Amniotic epithelial cell (primary cell): ENCODE data around the gene MYRF.

Source experiments
- DNase-seq: peaks from one replicate; pipeline ENCODE4 v3.0.0-alpha.2; 2010; ENCODE audit warnings: low read depth

The MYRF gene

DNA sequence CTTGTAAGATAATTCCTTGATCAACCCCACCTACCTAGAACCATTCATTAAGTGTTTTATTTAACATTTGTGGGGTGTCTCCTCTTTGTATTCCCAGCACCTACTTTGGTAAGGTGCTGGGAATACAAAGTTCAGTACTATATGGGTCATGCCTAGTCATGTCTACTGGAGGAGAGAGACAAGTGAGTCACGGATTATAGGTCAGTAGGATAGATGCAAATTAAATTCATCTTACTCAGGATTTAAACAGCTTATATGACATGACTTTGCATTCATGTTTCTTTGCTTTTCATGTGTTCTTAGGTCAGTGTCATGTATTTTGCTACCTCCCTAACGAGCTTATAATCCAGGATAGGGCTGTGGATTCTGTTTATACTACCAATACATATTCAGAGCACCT, 67.7 kb downstream of the MYRF start:
- peak; percentile 67 for DNase-seq

DNA sequence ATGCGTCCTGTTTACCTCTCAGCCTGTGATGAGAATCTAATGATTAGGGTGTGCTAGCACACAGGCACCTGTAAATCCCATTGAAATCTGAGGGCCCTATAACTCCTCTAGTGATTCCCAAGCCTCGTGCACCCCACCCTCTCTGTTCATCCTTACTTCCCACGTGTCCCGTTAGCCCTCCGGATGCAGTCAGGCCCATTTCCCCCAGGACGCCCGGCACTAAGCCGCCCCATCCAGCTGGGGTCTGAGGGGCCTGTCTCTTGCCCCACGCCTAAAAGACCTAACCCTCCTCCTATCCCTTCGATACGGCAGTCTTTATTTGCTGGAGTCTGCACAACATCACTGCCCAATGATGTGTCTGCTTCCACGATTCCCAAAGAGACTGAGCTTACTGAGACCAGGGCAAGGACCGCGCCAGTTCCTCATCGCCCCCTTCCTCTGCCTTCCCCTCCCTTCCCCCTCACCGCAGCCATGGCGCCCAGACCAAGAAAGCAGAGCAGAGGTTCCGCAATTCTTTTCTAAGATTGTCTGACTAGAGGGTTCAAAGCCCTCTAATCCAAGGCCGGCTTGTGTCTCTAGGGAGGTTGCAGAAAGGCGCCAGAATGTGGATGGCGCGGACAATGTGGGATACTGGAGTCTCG, 74.6 kb downstream of the MYRF start:
- DNase-seq, result peak; percentile 39

DNA sequence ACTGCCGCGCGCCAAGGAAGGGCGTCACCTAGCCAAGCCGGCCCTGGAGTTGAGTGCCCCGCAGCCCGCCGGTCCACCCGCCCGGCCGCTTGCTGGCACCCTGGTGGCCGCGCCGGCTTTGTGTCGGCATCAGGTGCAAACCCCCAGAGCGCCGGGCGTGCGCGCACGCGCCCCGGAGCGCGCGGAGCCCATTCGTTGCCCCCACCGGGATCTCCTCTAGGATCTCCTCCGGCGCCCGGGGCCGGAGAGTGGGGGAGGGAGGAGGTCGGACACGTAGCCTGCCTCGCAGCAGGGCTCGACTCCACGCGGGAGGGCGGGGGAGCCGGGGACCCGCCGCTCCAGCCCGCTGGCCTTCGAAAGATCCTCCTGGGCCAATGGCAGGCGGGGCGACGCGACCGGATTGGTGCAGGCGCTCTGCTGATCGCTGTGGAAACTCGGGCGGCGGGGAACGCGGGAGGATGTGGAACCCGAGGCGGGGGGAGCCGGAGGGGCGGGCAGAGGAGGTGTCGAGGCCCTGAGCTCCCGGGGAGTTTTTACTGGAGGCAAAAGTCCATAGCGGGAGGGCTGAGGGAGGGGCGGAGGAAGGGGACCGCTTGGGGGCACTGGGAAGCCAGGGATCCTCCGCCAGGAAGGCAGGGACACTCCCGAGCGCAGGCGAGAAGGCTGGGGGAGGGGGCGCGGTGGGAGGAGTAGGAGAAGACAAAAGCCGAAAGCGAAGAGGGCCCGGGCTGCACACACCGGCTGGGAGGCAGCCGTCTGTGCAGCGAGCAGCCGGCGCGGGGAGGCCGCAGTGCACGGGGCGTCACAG, 75.3 kb downstream of the MYRF start, which contains the start of gene FADS2:
TSS of gene FADS2 (plus strand) at position 730 of the 808 bp plus-strand sequence. CDS start 91 bp downstream, outside the sequence.
- peak; percentile 94 for DNase-seq

DNA sequence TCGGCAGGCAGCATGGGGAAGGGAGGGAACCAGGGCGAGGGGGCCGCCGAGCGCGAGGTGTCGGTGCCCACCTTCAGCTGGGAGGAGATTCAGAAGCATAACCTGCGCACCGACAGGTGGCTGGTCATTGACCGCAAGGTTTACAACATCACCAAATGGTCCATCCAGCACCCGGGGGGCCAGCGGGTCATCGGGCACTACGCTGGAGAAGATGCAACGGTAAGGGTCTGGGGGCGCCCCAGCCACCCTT, 75.9 kb downstream of the MYRF start:
- DNase-seq, result no peak

DNA sequence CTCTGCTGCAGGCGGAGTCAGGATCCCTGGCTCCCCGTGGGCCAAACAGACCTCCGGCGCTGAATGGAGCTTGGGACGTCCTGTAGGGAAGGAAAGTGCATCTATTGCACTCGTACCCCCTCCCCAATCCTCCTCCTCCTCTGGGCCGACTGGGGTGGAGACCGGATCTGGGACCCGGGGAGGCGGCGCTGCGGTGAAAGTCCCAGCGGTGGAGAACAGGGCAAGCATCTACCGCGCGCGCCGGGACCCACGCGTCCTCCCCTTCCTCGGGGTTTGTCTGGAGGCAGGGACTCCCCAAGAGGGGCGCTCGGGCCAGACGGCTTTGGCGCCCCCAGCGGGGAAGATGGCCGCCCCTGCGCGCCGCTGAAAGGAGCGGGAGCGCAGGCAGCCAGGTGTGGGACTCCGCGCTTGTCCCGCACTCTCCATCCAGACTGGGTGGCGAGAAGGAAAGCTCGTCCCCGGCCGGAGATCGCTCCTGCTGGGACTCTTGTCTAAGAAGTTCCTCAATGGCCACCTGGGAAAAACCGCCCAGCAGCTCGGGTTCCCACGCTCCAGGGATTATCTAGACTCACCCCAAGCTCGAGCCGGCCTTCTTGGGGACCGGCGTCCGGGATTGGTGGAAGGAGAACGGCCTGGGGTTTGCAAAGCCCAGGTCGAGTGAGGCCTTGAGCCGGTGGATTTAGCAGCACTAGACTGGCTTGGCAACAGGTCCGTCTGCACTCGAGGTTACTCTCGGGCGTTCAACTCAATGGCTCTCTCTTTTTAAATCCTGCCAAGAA, 76.4 kb downstream of the MYRF start:
- DNase-seq, result peak; percentile 52

DNA sequence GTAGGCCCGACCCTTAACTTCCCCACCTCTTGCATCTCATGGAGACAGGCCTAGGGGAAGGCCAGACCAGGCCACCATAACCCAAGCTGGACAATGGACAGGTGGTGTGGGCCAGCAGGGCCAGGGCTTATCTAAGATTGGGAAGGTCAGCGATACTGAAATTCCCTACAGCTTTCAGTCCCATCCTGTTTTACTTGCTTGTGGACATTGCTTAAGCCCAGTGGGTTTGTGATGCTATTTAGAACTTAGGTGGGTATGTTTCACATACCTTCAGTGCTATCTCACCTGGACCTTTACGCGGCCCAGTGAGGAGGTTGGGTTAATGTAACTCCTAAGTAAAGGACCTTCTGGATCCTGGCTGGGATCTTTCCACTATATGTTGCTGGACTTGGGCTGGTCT, 77.4 kb downstream of the MYRF start:
- no peak for DNase-seq

DNA sequence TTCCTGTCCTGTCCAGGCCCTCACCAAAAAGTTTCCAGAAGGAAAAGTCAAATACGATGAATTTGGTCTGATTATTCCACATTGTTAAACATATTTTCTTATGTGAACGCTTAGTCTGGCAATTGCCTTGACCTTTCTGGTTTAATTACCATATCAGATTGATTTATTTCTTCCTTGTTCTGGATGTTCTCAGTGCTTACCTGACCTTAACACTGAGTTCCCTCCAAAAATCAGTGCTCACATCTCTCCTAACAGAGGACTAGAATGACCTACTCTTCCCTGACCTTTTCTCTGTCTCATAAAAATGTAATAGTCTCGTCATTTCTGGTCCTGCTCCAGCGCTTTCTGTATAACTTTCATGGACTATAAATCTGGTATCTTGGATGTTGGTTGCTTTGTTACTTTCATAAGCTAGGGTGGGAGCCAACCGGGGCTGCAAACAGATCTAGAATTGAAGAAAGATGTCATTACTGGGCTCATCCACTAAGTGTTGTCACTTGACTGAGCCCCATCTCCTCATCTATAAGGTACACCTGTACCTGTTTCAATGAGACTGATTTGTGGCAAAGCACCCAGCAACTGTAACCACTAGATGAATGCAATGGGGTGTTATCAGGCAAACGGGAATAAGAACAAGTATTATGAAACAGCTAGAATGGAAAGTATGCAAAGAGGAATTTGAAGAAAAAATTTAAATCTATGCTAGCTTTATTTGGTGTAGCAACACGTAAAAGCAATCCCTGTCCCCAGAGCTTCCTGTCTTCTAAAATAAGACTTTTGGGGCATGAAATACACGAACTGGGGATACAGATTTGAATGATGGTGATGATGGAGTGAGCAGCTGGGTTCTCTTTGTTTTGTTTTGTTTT, 78.0 kb downstream of the MYRF start:
- peak; percentile 64 for DNase-seq

DNA sequence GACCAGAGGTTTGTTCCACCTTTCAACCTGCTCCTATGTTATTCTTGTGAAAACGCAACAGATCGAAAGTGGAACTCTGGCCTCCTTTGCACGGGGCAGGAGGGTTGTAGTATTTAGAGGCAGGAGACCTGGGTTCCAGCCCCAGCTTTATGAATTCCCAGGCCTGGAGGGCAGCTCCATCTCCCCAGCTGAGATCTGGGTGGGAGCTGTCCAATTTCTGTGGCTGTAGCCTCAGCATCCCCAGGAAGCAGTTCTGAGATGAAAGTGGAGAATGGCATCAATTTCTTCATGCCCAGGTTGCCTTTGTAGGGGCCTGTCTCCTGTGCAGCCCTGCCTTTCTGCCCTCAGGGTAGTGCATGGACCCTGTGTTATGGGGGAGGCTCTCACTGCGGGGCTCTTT, 79.8 kb downstream of the MYRF start:
- no peak for DNase-seq

DNA sequence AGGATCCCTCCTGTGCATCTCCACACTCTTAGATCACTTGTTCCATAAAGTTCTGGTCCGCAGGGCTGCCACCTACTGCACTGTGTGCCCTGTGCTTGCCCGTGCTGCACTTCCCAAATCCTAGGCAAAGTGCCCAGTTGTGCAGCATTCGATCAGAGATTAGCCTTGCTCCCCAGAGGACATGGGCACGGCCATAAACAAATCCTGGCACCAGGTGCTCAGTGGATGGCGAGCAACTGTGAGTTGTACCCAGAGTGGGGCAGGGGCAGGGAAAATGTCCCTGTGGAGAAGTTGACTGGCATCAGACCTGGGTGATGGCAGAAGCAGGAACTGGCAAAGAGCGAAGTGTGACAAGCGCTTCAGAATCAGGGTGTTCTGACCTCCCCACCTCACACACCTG, 80.3 kb downstream of the MYRF start:
- DNase-seq, result no peak

DNA sequence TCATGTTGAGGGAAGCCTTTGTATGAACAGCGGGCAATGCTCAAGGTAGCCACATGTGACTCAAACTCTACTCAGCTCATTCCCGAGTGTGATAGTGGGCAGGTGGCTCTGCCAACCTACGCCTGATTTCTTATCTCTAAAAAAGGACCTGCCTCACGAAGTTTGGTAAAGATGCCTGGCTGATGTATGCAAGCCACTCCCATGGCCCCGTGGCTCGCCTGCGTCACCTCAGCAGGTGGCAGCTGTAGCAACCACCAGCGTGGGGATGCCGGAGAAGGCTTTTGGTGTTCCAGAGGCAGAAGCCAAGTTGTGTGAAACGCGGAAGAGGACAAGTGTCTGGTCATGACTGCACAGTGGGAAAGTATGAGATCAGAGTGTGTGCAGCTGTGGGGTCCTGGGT, 81.0 kb downstream of the MYRF start:
- no peak for DNase-seq

DNA sequence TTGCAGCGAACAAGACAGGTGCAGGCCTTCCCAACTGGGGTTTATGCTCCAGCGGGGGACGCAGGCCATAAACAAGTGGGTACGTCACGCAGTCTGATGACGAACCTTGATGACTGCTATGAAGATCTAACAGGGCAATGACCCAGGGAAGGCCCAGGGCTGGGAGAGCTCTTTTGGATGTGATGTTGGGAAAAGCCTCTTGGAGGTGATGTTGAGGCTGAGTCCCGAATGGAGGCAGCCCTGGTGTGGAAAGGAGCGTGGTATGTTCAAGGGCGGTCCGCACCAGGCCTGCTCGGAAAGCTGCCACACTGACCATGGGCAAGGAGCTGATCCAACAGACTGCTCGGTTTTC, 81.5 kb downstream of the MYRF start:
- DNase-seq, result no peak

DNA sequence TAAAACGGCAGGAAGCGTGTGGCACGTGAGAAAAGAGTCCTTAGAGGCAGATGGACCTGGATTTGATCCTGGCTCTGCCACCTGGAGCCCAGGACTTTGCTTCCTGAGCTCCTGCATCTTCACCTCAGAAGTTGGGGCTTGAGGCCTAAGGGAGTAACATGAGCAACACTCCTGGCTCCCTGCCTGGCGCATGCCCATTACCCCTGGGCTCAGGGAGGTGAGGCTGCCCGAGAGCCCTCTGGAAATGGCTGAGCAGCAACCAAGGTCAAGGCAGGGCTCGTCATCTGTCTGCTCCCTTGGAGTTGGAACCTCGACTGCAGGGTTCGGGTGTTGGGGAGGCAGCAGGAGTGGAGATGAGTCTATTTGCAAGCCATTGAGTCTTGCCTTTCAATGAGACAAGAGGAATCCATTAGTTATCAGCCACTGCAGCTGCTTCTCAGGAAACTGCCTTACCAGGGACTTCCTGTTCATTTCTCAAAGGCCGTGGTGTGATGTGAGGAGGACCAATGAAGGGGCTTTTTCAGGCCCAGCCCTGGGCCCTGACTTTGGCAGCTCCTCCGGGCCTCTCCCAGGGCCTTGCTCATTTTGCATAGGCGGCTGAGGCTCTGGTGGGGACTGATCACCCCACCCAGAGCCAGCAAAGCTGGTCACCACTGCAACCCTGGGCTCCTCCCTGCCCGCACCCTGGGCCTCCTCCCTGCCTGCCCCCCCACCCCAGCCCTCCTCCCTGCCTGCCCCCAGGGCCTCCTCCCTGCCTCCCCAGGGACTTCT, 82.0 kb downstream of the MYRF start:
- peak; percentile 74 for DNase-seq

DNA sequence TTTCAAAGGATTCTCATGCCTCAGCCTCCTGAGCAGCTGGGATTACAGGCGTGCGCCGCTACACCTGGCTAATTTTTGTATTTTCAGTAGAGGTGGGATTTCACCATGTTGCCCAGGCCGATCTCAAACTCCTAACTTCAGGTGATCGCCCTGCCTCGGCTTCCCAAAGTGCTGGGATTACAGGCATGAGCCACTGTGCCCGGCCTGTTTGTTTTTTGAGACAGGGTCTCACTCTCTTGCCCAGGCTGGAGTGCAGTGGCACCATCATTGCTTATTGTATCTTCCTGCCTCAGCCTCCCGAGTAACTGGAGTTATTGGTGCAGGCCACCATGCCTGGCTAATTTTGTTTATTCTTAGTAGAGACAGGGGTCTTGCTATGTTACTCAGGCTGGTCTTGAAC, 83.8 kb downstream of the MYRF start:
- no peak for DNase-seq

DNA sequence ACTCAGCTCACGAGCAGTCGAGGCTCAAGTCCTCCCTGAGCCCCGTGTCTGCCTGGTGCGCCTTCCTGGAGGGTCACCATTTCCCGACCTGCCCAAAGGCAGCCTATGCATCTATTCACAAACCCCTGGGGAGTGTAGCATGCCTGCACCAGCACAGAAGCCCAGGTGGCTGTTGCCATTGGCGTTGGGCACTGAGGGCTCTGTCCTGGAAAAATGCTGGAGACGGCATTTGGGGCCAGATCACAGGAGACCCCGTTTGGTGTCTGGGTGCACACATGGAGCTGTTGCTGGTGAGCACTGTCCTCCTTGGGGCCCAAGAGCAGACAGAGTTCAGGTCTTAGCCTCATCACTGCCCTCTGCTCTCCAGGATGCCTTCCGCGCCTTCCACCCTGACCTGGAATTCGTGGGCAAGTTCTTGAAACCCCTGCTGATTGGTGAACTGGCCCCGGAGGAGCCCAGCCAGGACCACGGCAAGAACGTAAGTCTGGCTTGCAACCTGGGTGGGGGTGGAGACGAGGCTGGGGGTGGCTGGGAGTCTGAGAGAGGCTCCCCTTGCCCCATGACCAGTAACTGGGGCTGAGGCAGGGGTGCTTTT, 85.1 kb downstream of the MYRF start:
- DNase-seq, result no peak
